CMK (cell line): ENCODE data around the gene REEP3.
A peak's percentile ranks its signal among the peaks of the same experiment; 100 is the strongest.

Source experiments
- DNase-seq: peaks from one replicate; pipeline ENCODE4 v3.0.0-alpha.2; 2010; ENCODE audit warnings: low read depth

Gene REEP3

GRCh38 chr10:63588436-63589167 lies 67.4 kb downstream of the REEP3 start:
- DNase-seq: no peak

DNA sequence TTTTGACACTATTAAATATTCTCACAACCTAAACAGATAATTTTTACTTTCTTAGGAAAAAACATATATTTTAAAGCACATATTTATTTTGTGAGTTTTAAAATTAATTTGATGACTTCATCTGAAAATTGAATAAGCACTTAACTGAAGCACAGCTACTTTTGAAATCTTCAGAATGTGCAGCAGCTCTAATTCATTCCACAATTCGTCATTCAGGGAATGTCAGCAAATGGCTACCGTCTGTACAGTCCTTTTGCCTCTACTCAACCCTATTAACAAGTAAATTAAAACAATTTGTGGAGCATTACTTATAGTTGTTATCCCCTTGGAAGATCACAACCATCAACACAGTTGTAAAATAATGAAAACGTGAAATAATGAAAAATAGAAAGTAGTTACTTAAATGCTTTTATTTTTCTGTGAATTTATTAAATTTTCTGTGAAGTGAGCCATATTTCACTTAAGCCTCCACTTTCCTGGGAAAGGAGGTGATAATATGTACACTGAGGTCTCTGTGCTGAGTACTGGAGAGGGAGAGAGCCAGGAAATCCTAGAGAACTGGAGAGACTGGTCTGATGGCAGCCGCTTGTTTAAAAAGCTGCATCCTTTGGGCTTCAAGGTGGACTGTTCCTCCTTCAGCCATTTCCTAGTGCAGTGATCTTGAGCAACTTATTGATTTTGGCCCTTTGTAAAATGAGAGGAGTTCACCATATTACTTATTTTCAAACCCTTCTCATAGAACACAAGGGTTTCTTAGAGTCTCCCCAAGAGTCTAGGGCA lies 70.6 kb downstream of the REEP3 start:
- DNase-seq: no peak

DNA sequence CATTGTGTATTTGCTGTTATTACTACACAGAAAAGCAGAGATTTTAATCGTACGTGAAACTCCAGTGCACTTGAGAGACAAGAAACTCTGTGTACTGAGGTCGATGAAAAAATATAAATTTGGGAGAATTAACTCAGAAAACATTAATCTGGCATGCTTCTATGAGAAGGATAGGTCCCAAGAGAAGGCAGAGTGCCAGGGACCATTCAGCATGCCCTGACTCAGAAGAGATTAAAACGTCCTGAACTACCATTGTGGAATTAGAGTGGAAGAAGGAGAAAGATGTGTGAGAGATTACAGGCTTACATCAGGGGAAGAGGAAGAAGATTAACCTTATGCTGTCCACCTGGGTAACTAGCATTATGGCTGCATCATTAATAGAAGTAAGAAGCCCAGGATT lies 72.4 kb downstream of the REEP3 start:
- no peak for DNase-seq

- no peak for DNase-seq
Measured at GRCh38 chr10:63595072-63595471, 73.9 kb downstream of the REEP3 start.

- no peak for DNase-seq
Measured at GRCh38 chr10:63596924-63597323, 75.7 kb downstream of the REEP3 start.

GRCh38 chr10:63600540-63600939 lies 79.3 kb downstream of the REEP3 start:
- no peak for DNase-seq

- DNase-seq: no peak
Measured at GRCh38 chr10:63603709-63604445, 82.7 kb downstream of the REEP3 start.

GRCh38 chr10:63605197-63605967 lies 84.2 kb downstream of the REEP3 start:
- no peak for DNase-seq

- DNase-seq: no peak
Measured at GRCh38 chr10:63608511-63608910, 87.3 kb downstream of the REEP3 start.

GRCh38 chr10:63611078-63611477 lies 89.9 kb downstream of the REEP3 start:
- no peak for DNase-seq

DNA sequence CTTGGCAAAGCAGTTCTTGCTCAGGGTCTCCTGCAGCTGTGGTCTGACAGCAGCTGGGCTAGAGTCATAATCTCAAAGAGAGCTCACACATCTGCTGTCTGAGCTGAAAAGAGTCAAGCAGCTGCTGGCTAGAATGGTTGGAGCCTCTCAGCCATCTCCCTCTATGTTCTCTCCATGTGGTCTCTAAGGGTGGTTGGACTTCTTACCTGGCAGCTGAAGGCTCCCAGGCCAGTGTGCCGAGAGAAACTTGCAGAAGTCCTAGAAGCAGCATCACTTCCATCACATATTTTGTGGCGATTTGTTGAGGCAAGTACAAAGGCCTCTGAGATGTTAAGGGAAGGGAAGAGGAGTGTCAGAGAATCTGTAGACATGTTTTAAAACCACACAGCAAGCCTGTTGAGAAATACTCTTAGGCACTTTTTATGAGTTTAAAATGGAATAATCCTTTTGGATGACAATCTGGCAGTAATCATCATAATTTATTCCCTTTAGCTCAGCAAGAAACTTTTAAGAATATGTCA lies 93.2 kb downstream of the REEP3 start:
- DNase-seq: no peak

DNA sequence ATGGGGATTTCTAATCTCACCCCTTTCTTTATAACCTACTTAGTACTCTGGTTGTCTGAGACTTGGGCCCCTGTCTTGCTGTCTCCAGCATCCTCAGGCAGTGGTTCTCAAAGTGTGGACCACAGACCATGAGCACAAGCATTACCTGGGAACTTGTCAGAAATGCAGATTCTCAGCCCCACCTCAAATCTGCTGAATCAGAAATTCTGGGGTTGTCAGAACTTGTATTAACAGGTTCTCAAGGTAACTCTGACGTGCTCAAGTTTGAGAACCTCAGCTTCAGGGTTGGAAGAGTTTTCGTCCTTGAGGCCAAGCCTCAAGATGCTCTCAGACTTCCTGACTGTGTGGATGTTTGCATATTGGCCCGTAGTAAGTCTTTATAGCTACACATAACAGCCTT lies 97.4 kb downstream of the REEP3 start:
- DNase-seq: no peak

DNA sequence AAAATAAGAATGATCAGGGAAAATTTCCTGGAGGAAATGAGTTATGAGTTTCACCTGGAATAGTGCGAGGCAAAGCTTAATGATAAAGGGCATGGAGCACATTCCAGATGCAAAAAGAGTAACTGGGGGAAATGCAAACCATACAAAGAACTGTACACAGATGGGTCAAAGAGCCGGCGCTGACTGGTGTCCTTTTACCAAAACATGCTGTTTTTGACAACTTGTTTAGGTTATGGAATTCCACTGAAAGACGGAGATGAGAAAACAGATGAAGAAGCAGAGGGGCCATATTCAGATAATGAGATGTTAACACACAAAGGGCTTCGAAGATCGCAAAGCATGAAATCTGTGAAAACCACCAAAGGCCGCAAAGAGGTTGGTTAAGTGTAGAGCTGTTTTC lies 98.2 kb downstream of the REEP3 start:
- no peak for DNase-seq

GRCh38 chr10:63622097-63622496 lies 100.9 kb downstream of the REEP3 start:
- no peak for DNase-seq

GRCh38 chr10:63624701-63625100 lies 103.5 kb downstream of the REEP3 start:
- DNase-seq: no peak

GRCh38 chr10:63627396-63627795 lies 106.2 kb downstream of the REEP3 start:
- DNase-seq: no peak

GRCh38 chr10:63627881-63628296 lies 106.7 kb downstream of the REEP3 start:
- DNase-seq: no peak

DNA sequence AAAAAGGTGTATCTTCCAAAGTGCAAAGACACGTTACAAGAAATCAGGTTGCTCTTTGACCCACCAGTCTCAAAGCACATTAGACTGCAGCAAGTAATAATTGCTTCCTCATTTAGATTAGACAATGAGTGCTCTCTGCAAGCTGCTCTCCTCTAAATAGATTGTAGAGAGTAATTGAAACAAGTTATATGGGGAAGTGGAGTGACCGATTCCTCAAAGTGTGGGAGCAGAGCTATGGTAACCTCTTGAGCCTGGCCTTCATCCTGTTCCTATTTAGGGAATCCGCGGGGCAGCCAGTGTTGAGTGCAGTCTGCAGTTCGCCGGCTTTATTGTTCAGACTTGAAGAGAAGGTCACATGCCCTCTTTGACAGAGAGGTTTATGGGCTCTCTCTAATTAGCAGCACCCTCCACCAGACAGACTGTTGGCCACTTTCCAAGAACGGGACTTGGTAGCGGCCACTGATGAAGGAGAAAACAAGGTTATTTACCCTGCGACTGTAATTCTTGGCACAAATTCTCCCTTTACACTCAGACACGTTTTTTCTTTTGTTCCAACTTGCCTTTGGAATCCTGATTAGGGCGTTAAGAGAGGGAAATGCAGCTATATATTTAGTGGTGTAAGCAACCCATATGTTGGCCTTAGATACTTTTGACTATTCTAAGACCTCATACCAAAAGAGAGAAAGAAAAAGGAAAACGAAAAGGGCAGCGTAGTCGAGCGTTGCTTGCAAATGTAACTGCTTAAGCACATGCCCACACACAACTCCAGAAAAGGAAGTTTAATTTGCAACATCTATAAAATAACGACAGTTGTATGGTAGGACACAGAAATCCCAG lies 107.5 kb downstream of the REEP3 start:
- DNase-seq: peak; percentile 52

GRCh38 chr10:63629363-63630084 lies 108.3 kb downstream of the REEP3 start:
- peak; percentile 42 for DNase-seq
